Measurements from ENCODE around the gene VAV3. TPM values are rescaled to one million over a fixed set of nuclear protein-coding genes. Genes with fewer than 3 reads are reported as not detected.

The VAV3 gene
- total and polyA plus RNA-seq, 4 donors, result 1.7 to 14.4 (median 7.6) TPM

DNA sequence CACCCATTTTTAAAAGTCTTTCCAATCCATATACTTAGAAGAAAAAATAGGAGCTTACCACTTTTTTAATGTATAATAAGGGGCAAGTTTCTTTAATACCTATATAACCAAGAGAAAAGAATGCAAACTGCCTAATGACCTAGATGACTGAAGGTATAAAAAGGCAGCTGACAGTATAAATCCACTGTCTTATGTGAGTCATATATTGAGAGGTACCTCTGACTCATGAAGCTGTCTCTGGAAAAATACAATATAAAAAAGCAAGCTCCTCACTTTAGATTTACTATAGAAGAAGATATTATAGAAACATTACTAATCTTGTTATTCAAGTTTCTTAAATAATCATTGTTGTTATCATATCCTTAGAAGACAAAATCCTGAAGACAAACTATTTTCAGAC, 144.2 kb downstream of the VAV3 start:
- Histone ChIP-seq H3K27me3 (ENCODE audit: control insufficient read depth in 3 of 3, insufficient read depth in 3 of 3, low read length in 2 of 3) (no peaks in the 10 kb centered on the region), H3K27ac (ENCODE audit: low read depth in 1 of 2, low read length in 1 of 2) (no peak overlapping the region), H3K4me3 (no peak overlapping the region), H3K4me1 (ENCODE audit: control insufficient read depth in 5 of 5, insufficient read depth in 5 of 5, low read length in 5 of 5) (peaks cover 0 to 3% (median 0%) of the 10 kb centered on the region in 5 donors), H3K36me3 (ENCODE audit: control insufficient read depth in 4 of 4, insufficient read depth in 4 of 4, low read length in 4 of 4) (no peaks in the 10 kb centered on the region), H3K9me3 (ENCODE audit: control insufficient read depth in 4 of 4, insufficient read depth in 3 of 4, low read length in 3 of 4) (peaks cover 0 to 9% (median 2%) of the 10 kb centered on the region in 4 donors), H3K9ac (ENCODE audit: insufficient read depth in 1 of 2, low read length in 2 of 2) (no peak overlapping the region)
- no peak for ATAC-seq (ENCODE audit: insufficient read depth, low FRiP score)
- DNase-seq, result no peak
- TF ChIP-seq, protein P1, sequence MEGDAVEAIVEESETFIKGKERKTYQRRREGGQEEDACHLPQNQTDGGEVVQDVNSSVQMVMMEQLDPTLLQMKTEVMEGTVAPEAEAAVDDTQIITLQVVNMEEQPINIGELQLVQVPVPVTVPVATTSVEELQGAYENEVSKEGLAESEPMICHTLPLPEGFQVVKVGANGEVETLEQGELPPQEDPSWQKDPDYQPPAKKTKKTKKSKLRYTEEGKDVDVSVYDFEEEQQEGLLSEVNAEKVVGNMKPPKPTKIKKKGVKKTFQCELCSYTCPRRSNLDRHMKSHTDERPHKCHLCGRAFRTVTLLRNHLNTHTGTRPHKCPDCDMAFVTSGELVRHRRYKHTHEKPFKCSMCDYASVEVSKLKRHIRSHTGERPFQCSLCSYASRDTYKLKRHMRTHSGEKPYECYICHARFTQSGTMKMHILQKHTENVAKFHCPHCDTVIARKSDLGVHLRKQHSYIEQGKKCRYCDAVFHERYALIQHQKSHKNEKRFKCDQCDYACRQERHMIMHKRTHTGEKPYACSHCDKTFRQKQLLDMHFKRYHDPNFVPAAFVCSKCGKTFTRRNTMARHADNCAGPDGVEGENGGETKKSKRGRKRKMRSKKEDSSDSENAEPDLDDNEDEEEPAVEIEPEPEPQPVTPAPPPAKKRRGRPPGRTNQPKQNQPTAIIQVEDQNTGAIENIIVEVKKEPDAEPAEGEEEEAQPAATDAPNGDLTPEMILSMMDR (IDR thresholded peaks at IDR 0.05; ENCODE audit: control extremely low read depth, extremely low read depth), result no peak

DNA sequence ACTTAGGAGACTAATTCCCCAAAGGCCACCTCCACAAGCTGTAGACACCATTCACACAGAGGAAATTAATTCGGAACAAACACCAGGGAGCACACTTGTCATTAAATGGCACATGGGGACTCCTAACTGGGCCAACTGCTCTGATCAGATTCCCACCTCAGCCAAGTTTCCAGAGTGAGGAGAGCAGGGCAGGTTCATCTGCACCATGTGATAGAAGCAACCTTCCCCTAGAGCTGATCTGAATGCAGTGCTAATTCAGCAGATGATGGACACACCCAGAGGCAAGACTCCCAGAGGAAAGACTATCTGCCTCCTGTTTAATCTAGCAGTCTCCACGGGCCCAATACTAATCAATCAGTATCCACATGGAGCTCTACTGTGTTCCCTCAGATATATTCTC, 147.0 kb downstream of the VAV3 start:
- Histone ChIP-seq H3K27me3 (ENCODE audit: control insufficient read depth in 3 of 3, insufficient read depth in 3 of 3, low read length in 2 of 3) (no peaks in the 10 kb centered on the region), H3K4me3 (no peak overlapping the region), H3K36me3 (ENCODE audit: control insufficient read depth in 4 of 4, insufficient read depth in 4 of 4, low read length in 4 of 4) (no peaks in the 10 kb centered on the region), H3K9ac (ENCODE audit: insufficient read depth in 1 of 2, low read length in 2 of 2) (no peak overlapping the region), H3K27ac (ENCODE audit: low read depth in 1 of 2, low read length in 1 of 2) (no peak overlapping the region), H3K4me1 (ENCODE audit: control insufficient read depth in 5 of 5, insufficient read depth in 5 of 5, low read length in 5 of 5) (peaks cover 0 to 3% (median 0%) of the 10 kb centered on the region in 5 donors), H3K9me3 (ENCODE audit: control insufficient read depth in 4 of 4, insufficient read depth in 3 of 4, low read length in 3 of 4) (peaks cover 0 to 2% (median under 1%) of the 10 kb centered on the region in 4 donors)
- ATAC-seq (ENCODE audit: insufficient read depth, low FRiP score) (no peak), DNase-seq (peak in 1 of 3 donors; percentile 13)
- TF ChIP-seq, protein P1 (IDR thresholded peaks at IDR 0.05; ENCODE audit: control extremely low read depth, extremely low read depth), result no peak
- 67 to 75% methylated on average over 2 of the region's 2 CpGs for WGBS, 2 donors

DNA sequence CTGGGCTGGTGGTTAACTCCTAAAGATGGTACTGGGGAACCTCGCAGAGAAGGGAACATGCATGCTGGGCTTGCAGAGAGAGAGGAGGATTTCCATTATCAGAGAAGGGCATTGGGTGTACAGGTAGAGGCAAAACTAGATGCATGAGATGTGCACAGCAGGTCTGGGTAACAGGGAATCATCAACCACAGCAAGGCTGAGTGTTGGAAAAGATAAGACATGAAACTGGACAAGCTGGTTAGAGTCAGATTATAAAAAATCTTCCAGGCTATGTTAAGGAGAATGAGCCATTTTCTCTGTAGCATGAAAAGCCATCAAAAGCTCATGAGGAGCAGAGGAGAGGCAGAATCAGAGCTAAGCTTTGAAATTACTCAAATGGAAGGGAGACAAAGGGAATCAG, 147.8 kb downstream of the VAV3 start:
- 92% methylated on average over 1 of the region's 1 CpG for WGBS, 2 donors
- no peak for DNase-seq
- peaks cover 0 to 2% (median 0%) of the 10 kb centered on the region in 4 donors for H3K9me3 ChIP-seq (ENCODE audit: control insufficient read depth in 4 of 4, insufficient read depth in 3 of 4, low read length in 3 of 4)
- H3K4me1 ChIP-seq (ENCODE audit: control insufficient read depth in 5 of 5, insufficient read depth in 5 of 5, low read length in 5 of 5), result peaks cover 0 to 3% (median 0%) of the 10 kb centered on the region in 5 donors
- TF ChIP-seq, protein P1 (IDR thresholded peaks at IDR 0.05; ENCODE audit: control extremely low read depth, extremely low read depth), result no peak
- no peak for ATAC-seq (ENCODE audit: insufficient read depth, low FRiP score)
- H3K4me3 ChIP-seq, result no peak overlapping the region
- H3K9ac ChIP-seq (ENCODE audit: insufficient read depth in 1 of 2, low read length in 2 of 2), result no peak overlapping the region
- H3K36me3 ChIP-seq (ENCODE audit: control insufficient read depth in 4 of 4, insufficient read depth in 4 of 4, low read length in 4 of 4), result no peaks in the 10 kb centered on the region
- no peaks in the 10 kb centered on the region for H3K27me3 ChIP-seq (ENCODE audit: control insufficient read depth in 3 of 3, insufficient read depth in 3 of 3, low read length in 2 of 3)
- no peak overlapping the region for H3K27ac ChIP-seq (ENCODE audit: low read depth in 1 of 2, low read length in 1 of 2)

DNA sequence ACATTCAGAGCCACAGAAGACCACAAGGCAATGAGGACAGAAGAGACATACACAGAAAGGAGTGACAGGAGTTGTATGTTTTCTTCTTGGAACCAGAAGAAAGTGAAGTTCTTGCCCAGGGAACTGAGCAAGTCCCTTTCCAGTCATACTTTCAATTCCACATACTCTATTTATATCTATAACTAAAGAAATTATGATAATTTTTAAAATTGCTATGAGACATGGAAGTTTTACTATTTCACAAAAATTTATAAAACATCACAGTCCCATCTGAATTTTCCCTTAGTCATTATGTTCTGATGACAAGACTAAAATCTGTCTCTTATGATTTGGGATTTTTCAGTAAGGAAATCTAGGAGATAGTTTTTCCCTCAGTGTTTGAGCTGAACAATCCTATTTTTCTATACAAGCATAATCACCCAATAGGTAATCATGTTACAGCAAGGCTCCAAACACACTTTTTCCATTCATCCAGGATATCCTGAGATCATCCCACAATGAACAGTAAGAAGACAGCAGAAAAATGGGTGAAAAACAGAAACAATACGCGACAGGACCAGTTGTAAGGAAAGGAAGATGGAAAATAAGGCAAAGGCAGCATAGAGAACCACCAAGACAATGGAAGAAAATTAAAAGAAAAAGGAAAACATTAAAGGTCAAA, 154.6 kb downstream of the VAV3 start:
- Histone ChIP-seq H3K27me3 (ENCODE audit: control insufficient read depth in 3 of 3, insufficient read depth in 3 of 3, low read length in 2 of 3) (no peaks in the 10 kb centered on the region), H3K9me3 (ENCODE audit: control insufficient read depth in 4 of 4, insufficient read depth in 3 of 4, low read length in 3 of 4) (no peaks in the 10 kb centered on the region), H3K4me3 (no peak overlapping the region), H3K4me1 (ENCODE audit: control insufficient read depth in 5 of 5, insufficient read depth in 5 of 5, low read length in 5 of 5) (no peaks in the 10 kb centered on the region), H3K27ac (ENCODE audit: low read depth in 1 of 2, low read length in 1 of 2) (no peak overlapping the region), H3K36me3 (ENCODE audit: control insufficient read depth in 4 of 4, insufficient read depth in 4 of 4, low read length in 4 of 4) (no peaks in the 10 kb centered on the region), H3K9ac (ENCODE audit: insufficient read depth in 1 of 2, low read length in 2 of 2) (no peak overlapping the region)
- no peak for DNase-seq
- ATAC-seq (ENCODE audit: insufficient read depth, low FRiP score), result no peak
- TF ChIP-seq, protein P1 (IDR thresholded peaks at IDR 0.05; ENCODE audit: control extremely low read depth, extremely low read depth), result no peak
- 96 to 100% methylated on average over 2 of the region's 2 CpGs for WGBS, 2 donors
